Measurements from ENCODE around the gene SEZ6L.

DNA sequence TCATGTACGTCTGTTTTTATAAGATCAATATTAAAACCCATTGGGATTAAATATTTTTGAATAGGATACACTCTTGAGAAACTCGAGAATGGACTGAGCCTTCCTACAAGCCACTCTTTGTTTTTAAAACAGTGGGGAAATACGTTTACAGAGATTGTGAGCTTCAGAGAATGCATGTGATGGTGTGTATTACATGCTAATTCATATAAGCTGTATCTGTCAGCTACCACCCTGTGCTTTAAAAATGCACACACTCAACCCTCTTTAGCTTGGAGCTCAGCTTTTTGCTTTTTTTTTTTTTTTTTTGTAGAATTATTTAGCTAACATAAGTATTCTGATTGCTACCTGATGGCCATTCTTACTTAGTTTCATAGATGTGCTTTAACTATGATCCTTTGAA, 213.5 kb downstream of the SEZ6L start:
- TF ChIP-seq GATA2 (IDR thresholded peaks at IDR 0.05; ENCODE audit: low read depth, low read length) (no peak), GATA3 (IDR thresholded peaks at IDR 0.05; ENCODE audit: low read depth, low read length) (no peak)

Measured in SH-SY5Y (cell line).